B cell (primary cell): ENCODE results near the gene KRTAP5-2. TPM values are rescaled to one million over a fixed set of nuclear protein-coding genes. Genes with fewer than 3 reads are reported as not detected.

Experiments
- ATAC-seq: fragments of 200-7000 bp; cut with Tn5 transposase; one replicate; pipeline ENCODE4 v1.10.0; 2021; ENCODE audit warnings: low read depth, mild to moderate bottlenecking, moderate number of reproducible peaks, moderate library complexity
- CTCF ChIA-PET: fragments of 350-600 bp; sonication (Branson Sonifier 250); formaldehyde crosslinking; loops from one replicate; lab custom pipeline; 2021; ENCODE audit warnings: antibody characterized with exemption, inconsistent platforms; lab: Charles Lee
- POLR2A ChIA-PET: fragments of 350-600 bp; sonication (Branson Sonifier 250); formaldehyde crosslinking; loops from one replicate; lab custom pipeline; 2021; ENCODE audit warnings: antibody characterized with exemption; lab: Charles Lee
- DNase-seq: peaks from one replicate; pipeline ENCODE4 v3.0.0; 2013
- H2AFZ ChIP-seq: 2 replicates; pipeline ENCODE4 v1.6.1; 2012; ENCODE audit warnings: mild to moderate bottlenecking, low read depth, low read length; ENCODE audit not compliant: insufficient read depth, poor library complexity, severe bottlenecking
- H3K27ac ChIP-seq, 2 donors: 1 replicate in 1 of 2; 2 replicates in 1 of 2; pipeline ENCODE4 v1.5.1; 2012 to 2013; ENCODE audit warnings: low read length in 2 of 2, mild to moderate bottlenecking in 2 of 2, moderate library complexity in 1 of 2
- H3K27me3 ChIP-seq, 4 experiments: fragments of 200-600 bp in 1 of 4; sonication (generic) in 1 of 4; replicated peaks in 1 of 4; 1 replicate in 2 of 4; 2 replicates in 2 of 4; pipeline versions ENCODE4 v1.6.1 to v1.7.0; 2013 to 2016; ENCODE audit warnings: low read length in 3 of 4, mild to moderate bottlenecking in 2 of 4, mixed read lengths in 1 of 4, moderate library complexity in 1 of 4; ENCODE audit not compliant: insufficient read depth in 4 of 4, control insufficient read depth in 3 of 4; ENCODE audit errors: control extremely low read depth in 1 of 4
- H3K36me3 ChIP-seq, 2 experiments: replicated peaks in 1 of 2; 1 replicate in 1 of 2; 2 replicates in 1 of 2; pipeline versions ENCODE4 v1.6.1 to v1.7.1; 2013; ENCODE audit warnings: low read length in 1 of 2; ENCODE audit not compliant: insufficient read depth in 2 of 2, control insufficient read depth in 1 of 2; ENCODE audit errors: control extremely low read depth in 1 of 2, extremely low read depth in 1 of 2
- H3K4me1 ChIP-seq, 2 donors: fragments of 200-600 bp in 1 of 2; sonication (generic) in 1 of 2; 1 replicate in 1 of 2; 2 replicates in 1 of 2; pipeline versions ENCODE4 v1.5.1 to v1.6.1; 2013 to 2017; ENCODE audit warnings: low read length in 2 of 2; ENCODE audit not compliant: control insufficient read depth in 2 of 2, insufficient read depth in 2 of 2
- H3K4me2 ChIP-seq: replicated peaks from 2 replicates; pipeline ENCODE3; 2012; ENCODE audit warnings: mild to moderate bottlenecking, low read depth, low read length; ENCODE audit not compliant: poor library complexity, severe bottlenecking
- H3K4me3 ChIP-seq, 5 experiments: fragments of 200-600 bp in 1 of 5; sonication (generic) in 1 of 5; 1 replicate in 3 of 5; 2 replicates in 2 of 5; pipeline versions ENCODE4 v1.5.1 to v1.7.0; 2011 to 2016; ENCODE audit warnings: low read length in 4 of 5, mild to moderate bottlenecking in 4 of 5, low read depth in 2 of 5, control low read depth in 1 of 5, moderate library complexity in 1 of 5; ENCODE audit not compliant: insufficient read depth in 1 of 5; ENCODE audit errors: control extremely low read depth in 1 of 5, extremely low read depth in 1 of 5
- H3K79me2 ChIP-seq: fragments of 200-600 bp; sonication (generic); one replicate; pipeline ENCODE4 v1.6.0; 2016; ENCODE audit warnings: low read length; ENCODE audit not compliant: control insufficient read depth, insufficient read depth
- H3K9ac ChIP-seq: fragments of 200-600 bp; sonication (generic); 2 replicates; pipeline ENCODE4 v1.6.1; 2017; ENCODE audit warnings: mild to moderate bottlenecking, low read length, moderate library complexity
- H3K9me3 ChIP-seq, 3 donors: one replicate each; pipeline versions ENCODE4 v1.6.1 to v1.7.1; 2013; ENCODE audit warnings: low read length in 2 of 3; ENCODE audit not compliant: control insufficient read depth in 2 of 3, insufficient read depth in 1 of 3; ENCODE audit errors: control extremely low read depth in 1 of 3
- H4K20me1 ChIP-seq: 2 replicates; pipeline ENCODE4 v1.6.0; 2012; ENCODE audit warnings: mild to moderate bottlenecking, low read length; ENCODE audit not compliant: insufficient read depth, control insufficient read depth, poor library complexity, severe bottlenecking
- H3K27ac Mint-ChIP-seq: one replicate; pipeline ENCODE4 v1.8.0; 2021; ENCODE audit warnings: mixed read lengths
- H3K27me3 Mint-ChIP-seq: one replicate; pipeline ENCODE4 v1.8.0; 2021; ENCODE audit warnings: mixed read lengths
- H3K4me1 Mint-ChIP-seq: one replicate; pipeline ENCODE4 v1.8.0; 2021; ENCODE audit warnings: mixed read lengths
- H3K4me3 Mint-ChIP-seq: one replicate; pipeline ENCODE4 v1.8.0; 2021; ENCODE audit warnings: mixed read lengths
- H3K9me3 Mint-ChIP-seq: one replicate; pipeline ENCODE4 v1.8.0; 2022; ENCODE audit warnings: mixed read lengths; ENCODE audit not compliant: insufficient read depth
- CTCF ChIP-seq: fragments of 200-600 bp; IDR thresholded peaks from one replicate; pipeline ENCODE4 v1.8.0; 2022; ENCODE audit warnings: antibody characterized with exemption, mild to moderate bottlenecking
- EZH2 ChIP-seq: IDR thresholded peaks from 2 replicates; pipeline ENCODE4 v1.6.1; 2012; ENCODE audit warnings: borderline replicate concordance, low read depth, mild to moderate bottlenecking, moderate library complexity, low read length; ENCODE audit not compliant: insufficient read depth, poor library complexity, severe bottlenecking
- WGBS: methylation state at CpG from one replicate; pipeline ENCODE4 v1.1.5; 2013; ENCODE audit warnings: missing lambda C conversion rate; ENCODE audit not compliant: insufficient coverage; 5-methylcytosine and 5-hydroxymethylcytosine counted together
- intact Hi-C: fragments of 100-400 bp; cut with micrococcal nuclease; formaldehyde crosslinking; loops from one replicate; pipeline ENCODE4 v1.10.0; 2022
- polyA plus RNA-seq: library from polyadenylated mRNA; depleted of rRNA; stranded (reverse); fragments of >200 nt; gene quantifications from 2 replicates; pipeline ENCODE4 v1.2.3, GENCODE V29; 2012
- total RNA-seq, 2 donors: library from RNA; stranded (reverse); fragments of 120-200 nt in 1 of 2; gene quantifications; 1 replicate in 1 of 2; 2 replicates in 1 of 2; pipeline versions ENCODE4 v1.2.3 to v1.2.4, GENCODE V29; 2013 to 2022

KRTAP5-2 gene
- total and polyA plus RNA-seq, 2 donors (not counting 1 experiment from before 2014, with no cell fraction given), result 0.36 TPM; not detected in 1

- Histone ChIP-seq H3K27ac (peak overlapping the region; percentile 85), H3K4me3 (peak overlapping the region in 4 of 5 experiments; percentile 40 to 75 (median 64)), H3K79me2 (no peaks in the 10 kb centered on the region), H2AFZ (peak overlapping the region; percentile 72), H3K4me2 (peak overlapping the region; percentile 96), H3K27me3 (peaks cover 0 to 33% (median 9%) of the 10 kb centered on the region in 4 experiments), H3K9ac (peak overlapping the region; percentile 86), H3K4me1 (peaks cover 31 to 33% of the 10 kb centered on the region in 2 donors), H4K20me1 (no peaks in the 10 kb centered on the region), H3K36me3 (no peaks in the 10 kb centered on the region), H3K9me3 (peaks cover 0 to 11% (median 10%) of the 10 kb centered on the region in 3 donors)
- TF ChIP-seq EZH2 (no peak), CTCF (peak; percentile 97)
- ATAC-seq (peak; percentile 72), DNase-seq (peak; percentile 89)
- POLR2A ChIA-PET, result interaction anchor here (0.7 to 2.0 kb wide), 4 partner anchors 10 to 185 kb away, joined by 3 to 9 read pairs (median 6); partner anchors contain the start of gene BRSK2
- Mint-ChIP-seq H3K27me3 (peaks cover 12% of the 10 kb centered on the region), H3K9me3 (peaks cover 5% of the 10 kb centered on the region), H3K4me1 (peaks cover 17% of the 10 kb centered on the region), H3K4me3 (peak overlapping the region; percentile 84), H3K27ac (peak overlapping the region; percentile 85)
- intact Hi-C loops, result loop anchor here (1.0 to 5.0 kb wide), 6 partner anchors 28 to 312 kb away; no protein-coding TSS in a partner anchor
- whole genome bisulfite sequencing, result 1% methylated on average over 64 of the region's 64 CpGs
- CTCF ChIA-PET, result interaction anchor here (0.7 to 4.2 kb wide), 42 partner anchors 9 to 372 kb away, joined by 3 to 60 read pairs (median 6); partner anchors contain the start of genes KRTAP5-1, KRTAP5-2, KRTAP5-5 and TOLLIP
Measured at GRCh38 chr11:1574238-1574932, 23.7 kb downstream of the KRTAP5-2 start.

GRCh38 chr11:1573903-1574237 lies 24.2 kb downstream of the KRTAP5-2 start:
- 5% methylated on average over 7 of the region's 7 CpGs for WGBS
- no peak for TF ChIP-seq EZH2
- TF ChIP-seq CTCF, result no peak
- H3K27me3 ChIP-seq, result peaks cover 0 to 37% (median 9%) of the 10 kb centered on the region in 4 experiments
- H3K9me3 Mint-ChIP-seq, result peaks cover 5% of the 10 kb centered on the region
- peaks cover 0 to 11% (median 9%) of the 10 kb centered on the region in 3 donors for H3K9me3 ChIP-seq
- H2AFZ ChIP-seq, result peak overlapping the region; percentile 72
- peaks cover 20% of the 10 kb centered on the region for H3K4me1 Mint-ChIP-seq
- DNase-seq, result no peak
- H3K79me2 ChIP-seq, result no peaks in the 10 kb centered on the region
- H3K4me3 ChIP-seq, result peak overlapping the region in 4 of 5 experiments; percentile 40 to 75 (median 64)
- peak overlapping the region; percentile 85 for H3K27ac Mint-ChIP-seq
- POLR2A ChIA-PET, result interaction anchor here (0.7 to 2.0 kb wide), 4 partner anchors 10 to 184 kb away, joined by 3 to 9 read pairs (median 6); partner anchors contain the start of gene BRSK2
- peaks cover 14% of the 10 kb centered on the region for H3K27me3 Mint-ChIP-seq
- intact Hi-C loops, result loop anchor here (1.0 to 5.0 kb wide), 6 partner anchors 28 to 312 kb away; no protein-coding TSS in a partner anchor
- no peaks in the 10 kb centered on the region for H3K36me3 ChIP-seq
- H3K4me3 Mint-ChIP-seq, result peak overlapping the region; percentile 84
- peak overlapping the region; percentile 86 for H3K9ac ChIP-seq
- H4K20me1 ChIP-seq, result no peaks in the 10 kb centered on the region
- peak; percentile 4 for ATAC-seq
- H3K4me1 ChIP-seq, result peaks cover 31 to 33% of the 10 kb centered on the region in 2 donors
- peak overlapping the region; percentile 96 for H3K4me2 ChIP-seq
- H3K27ac ChIP-seq, result peak overlapping the region; percentile 85
- CTCF ChIA-PET, result interaction anchor here (0.8 to 4.2 kb wide), 19 partner anchors 8 to 371 kb away, joined by 3 to 60 read pairs (median 8); partner anchors contain the start of genes BRSK2, KRTAP5-1, KRTAP5-5 and TOLLIP
